GM19238 (cell line): ENCODE results near the gene JAML.

Experiments used
- DNase-seq: peaks from one replicate; pipeline ENCODE4 v3.0.0; 2011; ENCODE audit warnings: low spot score; ENCODE audit not compliant: insufficient read length

JAML gene

GRCh38 chr11:118148856-118149255, 76.0 kb downstream of the JAML start:
- DNase-seq, result no peak

GRCh38 chr11:118148240-118148639, 76.6 kb downstream of the JAML start:
- DNase-seq, result no peak

- no peak for DNase-seq
These were observed 77.3 kb downstream of the JAML start for GRCh38 chr11:118147502-118147901.

- DNase-seq, result no peak
These were observed 78.3 kb downstream of the JAML start for GRCh38 chr11:118146554-118146953.

DNA sequence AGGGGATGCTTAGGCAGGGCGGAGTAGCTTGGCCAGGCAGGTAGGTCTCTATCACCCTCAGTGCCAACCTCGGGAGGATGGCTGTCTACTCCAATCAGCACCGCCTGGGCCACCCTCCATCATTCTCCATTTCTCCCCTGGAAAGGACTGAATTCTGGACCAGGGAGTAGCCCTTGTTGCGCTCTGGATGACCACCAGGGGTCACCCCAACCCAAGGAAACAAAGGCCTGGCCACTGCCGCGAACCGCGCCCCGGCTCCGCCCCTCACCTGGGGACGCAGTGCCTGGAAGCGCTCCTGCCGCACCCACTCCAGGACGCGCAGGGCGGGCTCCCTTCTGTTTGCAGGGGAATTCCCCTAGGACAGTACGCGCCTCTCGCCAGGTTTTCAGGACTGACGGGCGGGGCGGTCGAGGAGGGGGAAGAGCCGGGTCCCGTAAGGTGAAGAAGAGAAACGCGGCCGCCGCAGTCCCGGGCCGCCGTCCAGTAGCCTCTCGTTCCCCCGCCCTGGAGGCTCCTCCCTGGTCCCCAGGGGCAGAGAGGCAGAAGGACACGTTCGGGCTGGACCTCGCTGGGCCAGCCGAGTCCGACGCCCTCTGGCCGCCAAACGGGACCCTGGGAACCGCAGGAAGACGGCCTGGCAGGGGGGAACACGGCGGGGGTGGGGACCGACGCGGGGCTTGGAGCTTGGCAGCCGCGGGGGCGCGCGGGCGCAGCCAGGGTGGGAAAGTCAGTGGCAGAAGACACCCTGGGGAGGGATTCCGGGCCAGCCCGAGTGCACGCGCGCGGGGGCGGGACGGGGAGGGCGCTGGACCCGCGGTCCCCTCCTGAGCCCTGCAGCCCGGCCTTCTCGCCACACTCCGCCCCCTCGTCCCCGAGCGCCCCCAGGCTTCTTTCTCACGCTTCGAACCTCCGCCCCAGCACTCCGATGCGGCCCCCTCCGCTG, 79.3 kb downstream of the JAML start:
- DNase-seq, result peak; percentile 95

DNA sequence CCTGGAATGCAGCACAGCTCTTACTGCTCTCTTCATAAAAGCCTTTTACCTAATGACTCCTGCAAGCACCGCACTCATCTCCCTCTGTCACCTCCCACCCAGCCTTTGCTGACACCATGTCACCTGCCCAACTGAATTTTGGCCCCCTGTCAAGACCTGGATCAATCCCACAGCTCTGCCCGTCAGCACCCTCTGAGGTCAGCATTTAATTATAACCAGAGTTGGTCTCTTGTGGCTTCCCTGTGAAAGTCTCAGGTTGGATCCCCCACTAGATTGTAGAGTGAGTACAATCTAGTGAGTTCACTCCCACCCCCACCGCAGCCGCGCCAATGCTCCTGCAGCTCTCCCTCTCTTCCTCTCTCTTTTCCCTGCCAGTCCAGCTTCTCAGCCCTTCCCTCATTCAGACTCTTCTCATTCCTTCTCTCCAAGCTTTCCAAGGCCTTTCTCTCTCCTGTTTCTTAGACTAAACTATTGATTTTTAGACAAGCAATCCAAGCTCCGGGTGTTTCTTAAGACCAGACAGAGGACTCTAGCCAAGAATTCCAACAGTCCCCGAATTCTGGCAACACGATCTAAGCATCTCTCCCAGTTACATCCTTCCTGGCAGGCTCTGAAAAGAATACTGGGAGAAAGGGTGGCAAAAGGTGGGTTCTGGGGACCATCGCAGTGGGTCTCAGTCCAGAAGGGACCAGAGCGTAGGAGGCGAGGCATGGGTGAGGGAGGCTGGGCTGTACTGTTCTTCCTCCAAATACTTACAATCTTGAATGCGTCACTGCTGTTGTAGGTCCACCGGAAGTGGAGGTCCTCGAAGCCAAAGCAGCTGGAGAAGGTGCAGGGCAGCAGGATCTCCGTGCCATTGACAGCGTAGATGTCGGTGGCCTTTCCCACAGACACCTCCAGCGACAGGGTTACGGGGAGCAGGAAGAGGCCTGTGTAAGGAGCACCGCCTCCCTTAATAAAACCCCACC, 80.2 kb downstream of the JAML start:
- no peak for DNase-seq
